Measurements from ENCODE around the gene PLA2G2E.
"Not testable (repeated sequence)": the region's sequence is repeated elsewhere in the genome, so short reads cannot be mapped to it uniquely, and the experiment has no call there.

Gene PLA2G2E

GRCh38 chr1:19882111-19883071, 41.0 kb downstream of the PLA2G2E start, which contains the start of gene OTUD3:
TSS of gene OTUD3 (plus strand) at chr1:19882395. CDS start at chr1:19882514, 119 bp downstream.
- peak; percentile 99 for DNase-seq (ENCODE audit: low spot score)

GRCh38 chr1:19880841-19881240, 42.6 kb downstream of the PLA2G2E start:
- DNase-seq (ENCODE audit: low spot score), result not testable (repeated sequence)

- DNase-seq (ENCODE audit: low spot score), result no peak
Observed at GRCh38 chr1:19879661-19880060, 43.8 kb downstream of the PLA2G2E start.

DNA sequence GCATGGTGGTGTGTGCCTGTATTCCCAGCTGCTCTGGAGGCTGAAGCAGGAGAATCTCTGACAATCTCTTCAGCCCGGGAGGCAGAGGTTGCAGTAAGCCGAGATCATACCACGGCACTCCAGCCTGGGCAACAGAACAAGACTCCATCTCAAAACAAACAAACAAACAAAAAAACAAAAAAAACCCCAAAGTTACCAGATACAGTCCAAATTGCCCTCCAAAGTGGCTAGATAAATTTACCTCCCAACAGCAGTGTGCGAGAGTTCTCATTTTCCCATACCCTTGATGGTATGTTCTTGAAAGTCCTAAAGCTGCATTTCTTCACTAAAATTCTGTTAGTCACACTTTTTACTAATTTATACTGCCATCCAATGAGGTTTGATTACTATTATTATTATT, 44.2 kb downstream of the PLA2G2E start:
- no peak for DNase-seq (ENCODE audit: low spot score)

- no peak for DNase-seq (ENCODE audit: low spot score)
Observed at GRCh38 chr1:19878637-19878985, 44.8 kb downstream of the PLA2G2E start.

- no peak for DNase-seq (ENCODE audit: low spot score)
Observed at GRCh38 chr1:19877821-19878636, 45.4 kb downstream of the PLA2G2E start.

DNA sequence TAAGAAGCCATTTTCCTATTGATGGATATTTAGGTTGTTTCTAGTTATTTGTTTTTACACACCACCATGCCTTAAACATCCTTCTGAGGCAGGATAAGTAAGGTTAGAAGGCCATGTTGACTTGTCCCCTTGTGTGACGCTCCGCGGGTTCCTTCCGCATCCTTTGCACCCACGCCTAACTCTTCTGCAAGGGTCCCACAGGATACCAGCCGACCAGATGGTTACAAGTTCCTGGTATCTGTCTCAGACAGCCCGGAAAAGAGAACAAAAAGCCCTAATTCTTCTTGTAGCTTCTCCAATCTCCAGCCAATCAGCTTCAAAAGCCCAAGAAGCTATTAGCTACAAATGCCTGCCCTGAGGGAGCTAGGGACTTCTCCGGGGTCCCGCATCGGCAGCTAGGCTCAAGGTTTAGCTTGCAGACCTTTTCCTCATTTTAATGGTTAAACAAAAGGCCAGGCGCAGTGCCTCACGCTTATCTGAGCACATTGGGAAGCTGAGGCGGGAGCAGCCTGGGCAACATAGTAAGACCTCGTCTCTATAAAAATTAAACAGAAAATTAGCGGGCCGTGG, 46.2 kb downstream of the PLA2G2E start:
- DNase-seq (ENCODE audit: low spot score), result no peak

GRCh38 chr1:19872190-19872589, 51.2 kb downstream of the PLA2G2E start:
- no peak for DNase-seq (ENCODE audit: low spot score)

All from AG08395 (cell line).